Smooth muscle cell (in vitro differentiated cells): Measurements from ENCODE around the gene JARID2. TPM values are rescaled to one million over a fixed set of nuclear protein-coding genes. Genes with fewer than 3 reads are reported as not detected.

Experiments used
- DNase-seq: peaks from one replicate; lab custom pipeline; 2025; ENCODE audit not compliant: unreplicated experiment; lab: John Stamatoyannopoulos, UW
- H2AFZ ChIP-seq: fragments of 200-600 bp; sonication (generic); 2 replicates; pipeline ENCODE4 v1.6.0; 2016; ENCODE audit warnings: antibody characterized with exemption, low read depth, mild to moderate bottlenecking
- H3F3A ChIP-seq: fragments of 200-600 bp; sonication (generic); 2 replicates; pipeline ENCODE4 v1.6.0; 2017; ENCODE audit warnings: antibody characterized with exemption, low read depth
- H3K27ac ChIP-seq: fragments of 200-600 bp; sonication (generic); 2 replicates; pipeline ENCODE4 v1.5.1; 2016; ENCODE audit warnings: low read depth, mild to moderate bottlenecking
- H3K27me3 ChIP-seq: fragments of 200-600 bp; sonication (generic); 2 replicates; pipeline ENCODE4 v1.6.1; 2016; ENCODE audit warnings: low read depth, mild to moderate bottlenecking
- H3K36me3 ChIP-seq: fragments of 200-600 bp; sonication (generic); 2 replicates; pipeline ENCODE4 v1.5.1; 2016; ENCODE audit warnings: low read depth
- H3K4me1 ChIP-seq: fragments of 200-600 bp; sonication (generic); 2 replicates; pipeline ENCODE4 v1.5.1; 2016; ENCODE audit warnings: low read depth
- H3K4me2 ChIP-seq: fragments of 200-600 bp; sonication (generic); 2 replicates; pipeline ENCODE4 v1.6.0; 2016; ENCODE audit warnings: mild to moderate bottlenecking
- H3K4me3 ChIP-seq: fragments of 200-600 bp; sonication (generic); 2 replicates; pipeline ENCODE4 v1.5.1; 2016; ENCODE audit warnings: mild to moderate bottlenecking
- H3K79me2 ChIP-seq: fragments of 200-600 bp; sonication (generic); 2 replicates; pipeline ENCODE4 v1.6.0; 2016; ENCODE audit warnings: low read depth, mild to moderate bottlenecking
- H3K9ac ChIP-seq: fragments of 200-600 bp; sonication (generic); 2 replicates; pipeline ENCODE4 v1.6.0; 2016; ENCODE audit warnings: low read depth
- H3K9me3 ChIP-seq: fragments of 200-600 bp; sonication (generic); replicated peaks from 2 replicates; pipeline ENCODE4 v1.5.1; 2016; ENCODE audit warnings: low read depth
- H4K20me1 ChIP-seq: fragments of 200-600 bp; sonication (generic); 2 replicates; pipeline ENCODE4 v1.6.0; 2016; ENCODE audit warnings: low read depth
- CTCF ChIP-seq: fragments of 200-600 bp; sonication (generic); IDR thresholded peaks from 2 replicates; pipeline ENCODE4 v1.5.1; 2017; ENCODE audit warnings: borderline replicate concordance, mild to moderate bottlenecking, antibody characterized with exemption; ENCODE audit not compliant: insufficient read depth, poor library complexity, severe bottlenecking
- WGBS: methylation state at CpG from one replicate; pipeline ENCODE4 v1.1.7; 2016; ENCODE audit warnings: low lambda C conversion rate; 5-methylcytosine and 5-hydroxymethylcytosine counted together
- polyA plus RNA-seq: library from polyadenylated mRNA; unstranded; fragments of >200 nt; fragmentation: Nextera tagmentation; extraction: Ambion mirVana; gene quantifications from 2 replicates; pipeline ENCODE4 v1.2.1, GENCODE V29; 2016
- total RNA-seq: library from RNA; depleted of rRNA; stranded (reverse); fragments of >200 nt; gene quantifications from 2 replicates; pipeline ENCODE4 v1.2.3, GENCODE V29; 2014

Gene JARID2
- total and polyA plus RNA-seq, 2 experiments from 2014 or later: 5.2 to 10.2 TPM

- no peak overlapping the region for H3K9ac ChIP-seq
- H3K27me3 ChIP-seq: no peaks in the 10 kb centered on the region
- H2AFZ ChIP-seq: no peak overlapping the region
- DNase-seq: no peak
- H3K9me3 ChIP-seq: no peaks in the 10 kb centered on the region
- 42% methylated on average over 3 of the region's 3 CpGs for WGBS
- no peak overlapping the region for H3K4me3 ChIP-seq
- H3K79me2 ChIP-seq: peaks cover 53% of the 10 kb centered on the region
- no peak for TF ChIP-seq CTCF
- peaks cover 93% of the 10 kb centered on the region for H4K20me1 ChIP-seq
- no peaks in the 10 kb centered on the region for H3K36me3 ChIP-seq
- no peaks in the 10 kb centered on the region for H3K4me1 ChIP-seq
- H3K4me2 ChIP-seq: peak overlapping the region; percentile 41
- peaks cover 25% of the 10 kb centered on the region for H3F3A ChIP-seq
- H3K27ac ChIP-seq: no peak overlapping the region
Observed at GRCh38 chr6:15252195-15252594, 6.3 kb downstream of the JARID2 start.

GRCh38 chr6:15253203-15254022 lies 7.5 kb downstream of the JARID2 start:
- Histone ChIP-seq H3K9ac (no peak overlapping the region), H3K9me3 (no peaks in the 10 kb centered on the region), H3K27me3 (no peaks in the 10 kb centered on the region), H3F3A (peaks cover 22% of the 10 kb centered on the region), H3K4me1 (no peaks in the 10 kb centered on the region), H3K27ac (no peak overlapping the region), H4K20me1 (peaks cover 97% of the 10 kb centered on the region), H3K4me2 (no peak overlapping the region), H3K36me3 (no peaks in the 10 kb centered on the region), H3K79me2 (peaks cover 61% of the 10 kb centered on the region), H2AFZ (no peak overlapping the region), H3K4me3 (no peak overlapping the region)
- WGBS: 88% methylated on average over 14 of the region's 14 CpGs
- TF ChIP-seq CTCF: no peak
- no peak for DNase-seq

- no peak for DNase-seq
- no peaks in the 10 kb centered on the region for H3K9me3 ChIP-seq
- WGBS: 87% methylated on average over 14 of the region's 14 CpGs
- H4K20me1 ChIP-seq: peaks cover 100% of the 10 kb centered on the region
- H3K4me2 ChIP-seq: no peak overlapping the region
- H3F3A ChIP-seq: peaks cover 17% of the 10 kb centered on the region
- no peaks in the 10 kb centered on the region for H3K36me3 ChIP-seq
- no peaks in the 10 kb centered on the region for H3K4me1 ChIP-seq
- H2AFZ ChIP-seq: no peak overlapping the region
- no peak for TF ChIP-seq CTCF
- no peaks in the 10 kb centered on the region for H3K27me3 ChIP-seq
- H3K4me3 ChIP-seq: no peak overlapping the region
- peaks cover 66% of the 10 kb centered on the region for H3K79me2 ChIP-seq
- no peak overlapping the region for H3K27ac ChIP-seq
- H3K9ac ChIP-seq: no peak overlapping the region
Observed at GRCh38 chr6:15254070-15254975, 8.5 kb downstream of the JARID2 start.
